AG09309 (cell line): ENCODE data around the gene TAOK1.
A peak's percentile ranks its signal among the peaks of the same experiment; 100 is the strongest.

ENCODE experiments used
- DNase-seq: peaks from one replicate; pipeline ENCODE4 v3.0.0-alpha.2; 2010; ENCODE audit warnings: low read depth
- H3K4me3 ChIP-seq: 2 replicates; pipeline ENCODE4 v1.5.1; 2011; ENCODE audit warnings: mild to moderate bottlenecking, low read depth, low read length, moderate library complexity; ENCODE audit not compliant: control insufficient read depth
- CTCF ChIP-seq: IDR thresholded peaks from 2 replicates; pipeline ENCODE4 v1.5.1; 2011; ENCODE audit warnings: mild to moderate bottlenecking, low read depth, low read length, inconsistent platforms; ENCODE audit not compliant: insufficient read depth, control insufficient read depth; ENCODE audit errors: missing control alignments

The TAOK1 gene

GRCh38 chr17:29590411-29591145 is 200.4 kb downstream of the TAOK1 start:
- no peak for DNase-seq
- peak overlapping the region; percentile 48 for H3K4me3 ChIP-seq
- no peak for TF ChIP-seq CTCF

- DNase-seq = no peak
- TF ChIP-seq CTCF = no peak
- H3K4me3 ChIP-seq = peak overlapping the region; percentile 16
These were observed 201.1 kb downstream of the TAOK1 start for GRCh38 chr17:29591146-29591736.

GRCh38 chr17:29591737-29592608 is 201.8 kb downstream of the TAOK1 start:
- H3K4me3 ChIP-seq = peak overlapping the region; percentile 16
- DNase-seq = no peak
- TF ChIP-seq CTCF = peak; percentile 98

- H3K4me3 ChIP-seq = peak within 1 kb of the TSS; percentile 55
- DNase-seq = no peak
- TF ChIP-seq CTCF = no peak
These were observed 202.8 kb downstream of the TAOK1 start, which contains the start of gene ANKRD13B for GRCh38 chr17:29592850-29593551. ANKRD13B (plus strand) TSS chr17:29593132; CDS start chr17:29593622, 490 bp downstream.

- DNase-seq = no peak
- H3K4me3 ChIP-seq = peak overlapping the region; percentile 55
- peak; percentile 8 for TF ChIP-seq CTCF
These were observed 203.7 kb downstream of the TAOK1 start for GRCh38 chr17:29593591-29594518.
